Stimulated activated CD8-positive, alpha-beta memory T cell treated with anti-CD3 and anti-CD28 coated beads, Interleukin-4, amount 100 ng/mL, for 48 hours (primary cell): ENCODE data around the gene CYP27A1.

Source experiments
- DNase-seq: peaks from one replicate; pipeline ENCODE4 v3.0.0-alpha.2; 2020

The CYP27A1 gene

DNA sequence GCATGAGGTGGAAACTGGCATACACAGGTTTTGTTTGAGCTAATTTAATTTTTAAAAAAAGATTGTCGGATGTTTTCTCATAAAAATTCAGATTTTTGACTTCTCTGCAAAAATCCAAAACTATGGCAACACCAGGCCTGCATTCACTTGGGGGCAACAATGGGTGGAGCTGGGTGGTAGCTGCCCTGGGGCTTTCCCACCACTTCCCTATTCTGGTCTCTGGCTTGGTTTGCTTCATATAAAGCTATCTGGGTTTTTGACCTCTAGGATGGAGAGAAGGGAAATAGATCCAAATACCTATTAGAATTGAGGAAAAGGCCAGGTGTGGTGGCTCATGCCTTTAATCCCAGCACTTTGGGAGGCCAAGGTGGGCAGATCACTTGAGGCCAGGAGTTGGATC, 5.5 kb upstream of the CYP27A1 start:
- no peak for DNase-seq

DNA sequence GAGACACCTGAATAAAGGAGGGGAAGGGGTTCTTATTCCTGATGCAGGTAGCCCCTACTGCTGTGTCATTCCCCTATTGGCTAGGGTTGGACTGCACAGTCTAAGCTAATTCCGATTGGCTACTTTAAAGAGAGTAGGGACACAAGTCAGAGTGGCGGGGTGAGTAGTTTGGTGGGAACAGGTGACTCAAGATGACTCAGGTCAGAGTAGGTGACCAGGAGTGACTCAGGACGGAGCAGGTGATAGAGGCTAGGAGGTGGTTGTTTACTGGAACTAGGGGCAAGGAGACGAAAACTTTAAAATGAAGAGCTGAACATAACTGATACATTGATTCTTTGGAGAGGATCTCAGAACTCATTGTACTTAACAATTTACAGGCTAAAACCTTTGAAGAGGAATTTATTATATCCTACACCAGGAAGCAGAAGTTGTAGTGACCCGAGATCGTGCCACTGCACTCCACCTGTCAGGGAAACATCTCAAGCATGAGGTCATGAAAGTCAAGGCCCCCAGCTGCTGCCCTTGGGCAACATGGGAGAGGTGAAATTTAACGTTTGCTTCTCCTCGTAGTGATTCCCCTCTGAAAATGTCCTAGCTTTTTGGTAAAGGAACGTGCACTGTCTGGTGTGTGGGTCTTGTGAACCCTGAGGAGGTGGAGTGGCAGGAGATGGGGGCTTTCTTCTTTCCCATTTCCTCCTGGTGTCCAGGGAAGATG, 4.5 kb upstream of the CYP27A1 start:
- DNase-seq = no peak

DNA sequence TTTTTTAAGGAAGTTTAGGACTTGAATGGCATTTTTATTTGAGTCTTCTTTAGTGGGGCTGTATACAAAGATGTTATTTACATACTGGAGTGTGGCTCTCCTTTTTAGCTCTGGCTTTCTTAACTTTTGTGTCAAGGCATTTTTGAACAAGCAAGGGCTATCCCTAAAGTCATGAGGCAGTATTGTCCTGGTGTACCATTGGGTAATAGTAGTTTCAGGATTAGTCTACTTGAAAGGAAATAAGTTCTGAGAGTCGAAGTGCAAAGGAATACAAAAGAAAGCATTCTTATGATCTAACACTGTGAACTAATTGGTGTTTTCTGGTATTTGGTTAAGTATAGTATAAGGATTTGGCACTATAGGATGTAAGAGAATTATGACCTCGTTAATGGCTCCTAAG, 1.9 kb upstream of the CYP27A1 start:
- DNase-seq = no peak

DNA sequence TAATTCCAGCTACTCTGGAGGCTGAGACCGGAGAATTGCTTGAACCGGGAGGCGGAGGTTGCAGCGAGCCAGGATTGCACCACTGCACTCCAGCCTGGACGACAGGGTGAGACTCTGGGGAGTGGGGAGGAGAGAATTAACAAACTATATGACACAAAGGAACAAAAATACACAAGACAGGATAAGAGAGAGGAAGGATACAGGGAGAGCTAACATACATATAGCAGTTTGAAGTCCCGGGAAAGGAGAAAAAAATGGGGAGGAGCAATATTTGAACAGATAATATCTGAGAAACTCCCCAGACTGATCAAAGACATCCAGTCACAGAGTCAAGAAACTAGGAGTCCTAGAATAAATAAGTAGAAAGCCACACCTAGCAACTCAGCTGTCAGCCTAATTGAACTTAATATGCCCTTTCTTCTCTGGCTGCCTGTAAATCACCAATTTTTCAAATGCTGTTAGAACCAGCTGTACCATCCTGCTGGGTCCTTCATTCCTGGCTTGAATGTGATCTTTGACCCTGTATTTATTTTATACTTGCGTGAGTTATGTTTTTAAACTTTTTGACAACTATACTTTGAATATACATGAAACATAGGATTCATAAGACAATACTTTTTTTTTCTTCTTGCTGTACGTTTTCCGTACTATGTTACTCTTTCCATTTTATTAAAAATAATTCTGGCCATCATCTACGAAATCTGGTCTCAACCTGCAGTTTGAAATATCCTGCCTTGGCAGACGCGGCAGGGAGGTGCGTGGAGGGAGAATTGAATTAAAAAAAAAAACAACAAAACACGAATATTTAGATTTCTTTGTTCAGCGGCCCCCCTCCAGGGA, 876 bp upstream of the CYP27A1 start:
- no peak for DNase-seq

DNA sequence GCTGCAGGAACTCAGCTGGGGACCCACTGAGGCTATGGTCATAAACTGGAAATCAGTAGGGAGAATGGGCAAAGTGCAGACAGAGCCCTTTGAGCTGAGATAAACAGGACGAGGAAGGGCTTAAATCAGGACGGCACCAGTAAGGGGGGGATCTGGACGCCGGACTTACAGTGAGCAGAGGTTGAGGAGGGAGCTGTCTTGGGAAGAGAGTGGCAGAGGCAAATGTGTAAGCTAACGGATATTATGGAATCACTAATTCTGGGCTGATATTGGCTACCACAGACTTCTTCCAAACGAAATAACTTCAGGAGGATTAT, 539 bp downstream of the CYP27A1 start:
- DNase-seq = no peak

DNA sequence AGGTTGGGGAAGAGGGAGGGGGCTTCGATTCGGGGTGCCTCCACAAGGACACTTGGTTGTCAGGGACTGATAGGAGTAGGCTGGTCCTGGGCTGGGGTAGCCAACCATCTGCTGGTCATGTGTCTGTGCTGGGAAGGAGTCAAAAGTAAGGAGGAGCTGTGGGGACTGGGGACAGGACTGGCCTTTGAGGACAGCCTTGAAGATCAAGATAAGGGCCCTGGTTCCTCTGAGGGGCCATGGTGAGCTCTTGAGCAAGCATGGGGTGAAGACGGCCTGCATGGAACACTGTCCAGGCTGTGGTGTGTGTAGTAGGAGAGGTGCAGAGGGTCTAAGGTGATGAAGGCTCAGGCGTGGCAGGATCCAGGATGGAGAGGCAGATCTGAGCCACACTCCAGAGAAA, 1.7 kb downstream of the CYP27A1 start:
- no peak for DNase-seq

DNA sequence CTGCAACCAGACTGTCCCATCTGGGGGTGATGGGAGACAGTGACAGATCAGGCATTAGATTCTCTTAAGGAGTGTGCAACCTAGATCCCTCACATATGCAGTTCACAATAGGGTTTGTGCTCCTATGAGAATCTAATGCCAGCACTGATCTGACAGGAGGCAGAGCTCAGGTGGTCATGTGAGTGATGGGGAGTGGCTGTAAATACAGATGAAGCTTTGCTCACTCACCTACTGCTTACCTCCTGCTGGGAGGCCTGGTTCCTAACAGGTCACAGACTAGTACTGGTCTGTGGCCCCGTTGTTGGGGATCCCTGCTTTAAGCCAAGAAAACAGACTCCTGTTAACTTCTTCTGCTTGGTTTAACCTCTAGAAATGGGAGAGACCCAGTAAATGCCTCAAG, 3.2 kb downstream of the CYP27A1 start:
- no peak for DNase-seq

DNA sequence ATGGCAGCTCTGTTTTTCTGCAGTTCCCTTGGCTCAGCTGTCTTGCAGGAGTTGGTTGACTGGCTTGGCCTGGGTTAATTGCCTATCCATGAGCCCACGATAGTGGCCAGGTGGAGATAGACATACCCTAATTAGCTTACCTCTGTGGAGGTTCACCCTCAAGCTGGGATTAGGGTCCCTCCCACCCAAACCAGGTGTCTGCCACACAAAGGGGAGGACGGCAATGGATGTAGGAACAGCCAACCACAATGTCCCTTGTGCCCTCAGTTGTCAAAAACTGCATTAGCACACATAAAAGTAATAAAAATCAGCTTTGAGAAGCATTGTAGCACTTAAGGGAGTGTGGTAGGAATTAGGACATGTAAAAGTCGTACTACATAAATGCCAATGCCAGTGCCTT, 4.2 kb downstream of the CYP27A1 start:
- no peak for DNase-seq

DNA sequence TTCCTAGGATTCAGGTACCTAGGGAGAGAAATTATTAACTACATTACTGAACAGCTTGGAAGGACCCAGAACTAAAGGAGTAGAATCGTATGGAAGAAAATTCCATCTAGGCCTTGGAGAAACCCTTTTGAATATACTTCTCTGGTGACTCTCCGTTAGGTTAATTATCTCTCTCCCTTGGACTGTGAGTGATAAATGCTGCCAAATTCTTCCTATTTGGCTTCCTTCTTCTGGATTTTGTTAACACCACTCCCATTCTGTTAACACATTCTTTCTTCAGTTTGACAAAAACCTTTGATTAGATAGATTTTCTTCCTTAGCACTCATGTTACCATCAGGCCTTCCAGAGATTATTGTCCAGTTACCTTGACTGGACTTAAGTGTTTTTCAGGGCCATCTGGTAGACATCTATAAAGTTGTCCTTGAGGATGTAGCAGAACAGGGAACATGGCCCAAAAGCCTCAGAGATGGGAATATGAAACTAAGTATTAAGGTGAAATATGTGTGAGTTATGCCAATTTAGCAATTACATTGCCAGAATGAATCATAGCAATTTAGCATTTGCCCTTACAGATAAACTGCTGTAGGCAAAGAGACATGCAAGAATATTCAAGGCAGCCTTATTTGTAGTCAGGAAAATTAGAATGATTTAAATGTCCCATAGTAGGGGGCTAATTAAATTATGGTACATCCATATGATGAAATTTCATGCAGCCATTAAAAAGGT, 6.7 kb downstream of the CYP27A1 start:
- no peak for DNase-seq

DNA sequence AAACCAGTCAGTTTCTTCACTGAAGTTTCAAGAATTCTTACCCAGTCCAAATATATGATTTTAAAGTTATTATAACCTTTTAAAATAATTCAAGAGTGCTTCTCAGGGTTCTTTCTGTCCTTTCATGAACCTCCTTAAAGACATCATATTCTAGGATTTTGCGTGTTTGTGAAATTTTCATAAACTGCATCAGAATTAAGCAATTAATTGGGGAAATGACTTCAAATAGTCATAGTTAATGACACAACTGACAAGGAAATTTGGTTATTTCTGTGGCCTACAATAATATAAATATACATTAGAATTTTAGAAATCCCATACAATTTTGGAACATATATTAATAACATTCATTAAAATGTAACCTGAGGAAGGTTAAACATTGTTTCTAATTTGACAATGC, 10.5 kb downstream of the CYP27A1 start:
- no peak for DNase-seq

DNA sequence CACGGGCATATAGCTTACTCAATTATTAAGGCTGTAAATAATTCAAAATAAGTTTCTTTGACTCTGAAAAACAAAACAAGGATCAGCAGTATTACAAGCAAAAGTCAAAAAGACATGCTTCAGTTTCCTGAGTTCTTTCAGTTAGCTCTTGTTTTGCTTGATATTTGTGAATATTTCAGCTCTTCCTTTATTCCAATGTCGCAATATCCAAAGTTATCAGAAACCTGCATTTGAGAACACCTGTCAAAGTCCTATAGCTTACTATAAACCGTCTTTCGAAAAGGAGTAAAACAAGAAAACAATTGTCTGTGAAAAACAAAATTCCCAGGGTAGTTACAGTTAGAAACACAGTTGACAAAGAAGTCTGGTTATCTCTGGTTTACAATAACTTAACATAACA, 14.7 kb downstream of the CYP27A1 start:
- DNase-seq = no peak

DNA sequence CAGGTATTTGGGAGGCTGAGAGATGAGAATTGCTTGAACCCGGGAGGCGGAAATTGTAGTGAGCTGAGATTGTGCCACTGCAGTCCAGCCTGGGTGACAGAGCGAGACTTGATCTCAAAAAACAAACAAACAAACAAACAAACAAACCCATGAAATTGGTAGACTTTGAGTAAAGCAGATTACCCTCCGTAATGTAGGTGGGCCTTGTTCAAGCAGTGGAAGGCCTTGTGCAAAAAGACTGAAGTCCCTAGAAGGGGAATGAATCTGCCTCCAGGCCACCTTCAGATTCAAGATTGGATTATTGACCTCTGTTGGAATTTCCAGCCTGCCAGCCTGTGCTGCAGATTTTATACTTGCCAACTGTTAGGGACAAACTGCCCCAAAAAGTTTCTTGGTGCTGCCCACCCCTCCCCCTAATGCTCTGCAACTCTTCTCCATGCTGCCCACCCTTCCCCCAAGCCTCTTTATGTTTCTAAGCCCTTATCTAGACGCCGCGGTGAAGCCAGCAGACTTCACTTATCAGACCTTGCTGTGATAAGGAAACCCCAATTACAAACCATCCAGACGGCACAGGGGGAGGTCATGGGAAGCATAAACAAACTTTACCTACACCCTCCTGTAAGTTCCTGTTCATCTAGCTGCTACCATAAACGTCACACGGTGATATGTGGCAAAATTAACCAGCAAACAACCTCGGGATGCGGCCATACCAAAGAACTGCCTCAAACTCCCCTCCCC, 17.0 kb downstream of the CYP27A1 start:
- no peak for DNase-seq

DNA sequence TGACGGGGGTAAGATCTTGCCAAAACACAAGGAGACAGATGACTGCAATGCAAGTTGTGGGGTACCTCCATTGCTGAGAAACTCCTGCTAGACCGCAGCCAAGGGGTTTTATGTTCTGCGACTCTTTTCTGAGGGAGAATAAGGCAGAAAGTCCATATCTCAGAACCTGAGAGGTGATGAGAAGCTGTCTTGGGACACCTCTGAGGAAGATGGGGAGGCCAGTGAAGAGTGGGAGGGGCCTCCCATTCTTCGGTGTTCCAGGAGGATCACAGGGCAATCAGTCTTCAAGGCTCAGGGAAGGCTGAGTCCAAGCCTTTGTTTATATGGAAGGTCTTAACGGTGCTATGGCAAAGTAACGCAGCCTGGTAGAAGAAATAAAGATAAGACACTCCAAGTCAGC, 18.0 kb downstream of the CYP27A1 start:
- no peak for DNase-seq

DNA sequence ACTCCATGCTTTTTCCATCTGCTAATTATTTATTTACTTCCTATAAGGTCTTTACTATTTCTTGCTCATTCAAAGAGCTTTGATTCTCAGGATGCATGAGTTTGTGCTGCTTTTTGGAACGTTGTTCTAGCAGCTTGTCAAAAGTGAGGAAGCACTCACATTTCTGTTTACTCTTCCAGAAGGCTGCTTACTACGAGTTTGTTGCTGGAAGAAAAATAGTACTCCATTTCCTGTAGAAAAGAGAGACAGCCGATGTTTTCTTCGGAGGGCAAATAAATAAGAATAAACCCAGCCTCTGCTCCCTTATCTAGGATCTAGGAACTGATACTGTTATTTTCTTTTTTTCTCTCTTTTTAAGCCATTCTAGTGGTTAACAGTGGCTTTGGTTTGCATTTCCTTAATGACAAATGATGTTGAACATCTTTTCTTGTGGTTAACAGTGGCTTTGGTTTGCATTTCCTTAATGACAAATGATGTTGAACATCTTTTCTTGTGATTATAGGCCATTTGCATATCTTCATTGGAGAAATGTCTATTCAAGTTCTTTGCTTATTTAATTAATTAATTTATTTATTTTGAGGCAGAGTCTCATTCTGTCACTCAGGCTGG, 20.5 kb downstream of the CYP27A1 start:
- no peak for DNase-seq

DNA sequence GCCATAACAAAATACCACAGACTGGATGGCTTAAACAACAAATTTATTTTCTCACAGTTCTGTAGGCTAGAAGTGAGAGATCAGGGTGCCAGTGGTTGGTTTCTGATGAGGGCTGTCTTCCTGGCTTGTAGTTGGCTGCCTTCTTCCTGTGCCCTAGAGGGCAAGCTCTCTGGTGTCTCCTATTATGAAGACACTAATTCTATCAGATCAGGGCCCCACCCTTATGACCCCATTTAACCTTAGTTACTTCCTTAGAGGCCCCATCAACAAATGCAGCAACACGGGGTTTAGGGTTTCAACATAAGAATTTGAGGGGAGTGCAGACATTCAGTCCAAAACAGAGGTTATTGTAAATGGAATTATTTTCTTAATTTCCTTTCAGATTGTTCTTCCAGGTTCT, 22.9 kb downstream of the CYP27A1 start:
- no peak for DNase-seq

DNA sequence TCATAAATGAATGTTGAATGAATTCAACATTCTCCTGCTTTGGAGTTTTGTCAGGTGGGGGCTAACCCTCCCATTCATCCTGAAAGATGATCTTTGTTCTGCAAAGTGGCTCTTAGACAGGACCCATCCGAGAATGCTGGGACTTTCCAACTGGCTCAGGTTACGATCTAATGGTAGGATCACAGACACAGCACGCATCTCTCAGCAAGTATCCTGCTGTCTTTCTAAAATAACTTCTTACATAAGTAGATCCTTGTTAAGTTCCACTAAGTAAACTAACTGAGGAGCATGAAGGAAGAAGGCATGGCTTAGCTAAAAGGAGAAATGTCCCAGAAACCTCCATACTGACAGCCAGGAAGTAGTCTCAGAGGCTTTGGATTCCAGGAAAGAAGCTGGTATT, 23.7 kb downstream of the CYP27A1 start:
- DNase-seq = no peak

DNA sequence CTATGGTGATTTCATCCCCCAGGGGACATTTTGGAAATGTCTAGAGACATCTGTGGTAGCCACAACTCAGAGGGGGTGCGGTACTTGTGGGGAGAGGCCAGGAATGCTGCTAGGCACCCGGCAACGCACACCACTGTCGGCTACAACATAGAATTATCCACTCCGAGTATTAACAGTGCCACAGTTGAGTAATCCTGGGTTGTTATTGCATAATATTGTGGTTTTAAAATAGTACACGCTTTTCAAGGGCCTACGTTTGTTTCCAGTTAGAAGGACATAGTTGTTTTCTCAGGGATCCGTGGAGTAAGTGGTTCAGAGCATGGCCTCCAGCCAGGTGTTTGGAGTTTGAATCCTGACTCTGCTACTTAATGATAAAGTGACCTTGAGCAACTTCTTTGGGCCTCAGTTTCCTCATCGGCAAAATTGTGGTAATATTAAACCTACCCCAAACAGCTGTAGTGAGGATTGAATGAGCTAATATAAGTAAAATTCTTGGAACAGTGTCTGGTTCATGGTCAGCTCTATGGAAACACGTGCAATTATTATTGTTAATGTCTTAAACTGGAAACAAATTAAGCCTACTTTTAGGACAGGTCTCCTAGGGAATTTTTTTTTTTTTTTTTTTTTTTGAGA, 24.5 kb downstream of the CYP27A1 start:
- no peak for DNase-seq

DNA sequence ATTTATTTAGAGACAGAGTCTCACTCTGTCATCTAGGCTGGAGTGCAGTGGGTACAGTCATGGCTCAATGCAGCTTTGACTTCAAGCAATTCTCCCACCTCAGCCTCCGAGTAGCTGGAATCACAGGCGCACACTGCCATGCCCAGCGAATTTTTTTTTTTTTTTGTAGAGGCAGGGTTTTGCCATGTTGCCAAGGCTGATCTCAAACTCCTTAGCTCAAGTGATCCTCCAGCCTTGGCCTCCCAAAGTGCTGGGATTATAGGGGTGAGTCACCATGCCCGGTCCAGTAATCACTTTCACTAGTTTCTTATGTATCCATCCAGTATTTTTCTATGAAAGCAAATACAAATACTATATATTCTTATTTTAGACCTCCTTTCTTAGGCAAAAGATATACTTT, 25.7 kb downstream of the CYP27A1 start:
- DNase-seq = no peak

DNA sequence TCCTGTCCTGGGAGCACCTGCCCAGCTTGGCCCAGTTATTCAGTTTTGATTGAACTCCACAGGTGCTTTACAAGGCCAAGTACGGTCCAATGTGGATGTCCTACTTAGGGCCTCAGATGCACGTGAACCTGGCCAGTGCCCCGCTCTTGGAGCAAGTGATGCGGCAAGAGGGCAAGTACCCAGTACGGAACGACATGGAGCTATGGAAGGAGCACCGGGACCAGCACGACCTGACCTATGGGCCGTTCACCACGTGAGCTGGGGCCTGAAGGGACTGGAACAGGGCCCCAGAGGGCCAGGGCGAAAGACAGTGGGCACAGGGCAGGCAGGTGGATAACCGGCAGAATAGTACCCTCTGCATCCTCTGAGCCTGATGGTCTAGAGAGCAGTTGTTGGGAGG, 27.6 kb downstream of the CYP27A1 start:
- no peak for DNase-seq

DNA sequence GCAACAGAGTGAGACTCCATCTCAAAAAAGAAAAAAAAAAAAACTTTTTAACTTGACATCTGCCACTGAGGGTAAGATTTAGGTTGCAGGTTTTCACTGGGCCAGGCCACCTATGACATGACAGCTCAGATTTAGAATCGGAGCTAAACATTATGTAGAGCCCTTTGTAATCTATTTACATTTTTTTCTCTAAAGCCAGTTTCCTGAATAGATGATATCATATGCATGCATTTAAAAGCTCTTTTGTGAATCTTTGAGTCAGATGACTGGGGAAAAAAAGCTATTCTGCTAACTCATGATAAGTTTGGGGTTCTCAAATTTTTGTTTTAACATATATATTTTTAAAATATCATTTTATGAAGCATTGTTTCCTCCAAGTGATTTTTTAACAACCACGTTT, 28.3 kb downstream of the CYP27A1 start:
- DNase-seq = no peak

DNA sequence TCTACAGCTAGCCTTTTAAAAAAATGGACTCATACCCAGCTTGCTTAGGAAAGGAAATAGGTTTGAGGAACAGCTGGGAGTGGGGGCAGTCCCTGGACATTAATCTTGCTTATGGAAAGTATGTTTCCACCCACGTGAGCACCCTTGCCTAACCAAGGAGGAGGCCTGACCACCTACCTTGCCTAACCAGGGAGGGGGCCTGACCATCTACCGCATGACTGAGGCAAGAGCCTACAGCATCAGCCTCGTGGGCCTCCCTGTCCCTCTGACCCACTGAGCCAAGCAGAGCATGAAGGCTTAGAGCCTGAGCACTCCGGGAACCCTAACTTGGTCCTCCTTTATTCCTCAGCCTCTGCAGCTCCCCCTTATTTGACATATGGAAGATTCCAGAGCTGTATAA, 29.4 kb downstream of the CYP27A1 start:
- DNase-seq = no peak

DNA sequence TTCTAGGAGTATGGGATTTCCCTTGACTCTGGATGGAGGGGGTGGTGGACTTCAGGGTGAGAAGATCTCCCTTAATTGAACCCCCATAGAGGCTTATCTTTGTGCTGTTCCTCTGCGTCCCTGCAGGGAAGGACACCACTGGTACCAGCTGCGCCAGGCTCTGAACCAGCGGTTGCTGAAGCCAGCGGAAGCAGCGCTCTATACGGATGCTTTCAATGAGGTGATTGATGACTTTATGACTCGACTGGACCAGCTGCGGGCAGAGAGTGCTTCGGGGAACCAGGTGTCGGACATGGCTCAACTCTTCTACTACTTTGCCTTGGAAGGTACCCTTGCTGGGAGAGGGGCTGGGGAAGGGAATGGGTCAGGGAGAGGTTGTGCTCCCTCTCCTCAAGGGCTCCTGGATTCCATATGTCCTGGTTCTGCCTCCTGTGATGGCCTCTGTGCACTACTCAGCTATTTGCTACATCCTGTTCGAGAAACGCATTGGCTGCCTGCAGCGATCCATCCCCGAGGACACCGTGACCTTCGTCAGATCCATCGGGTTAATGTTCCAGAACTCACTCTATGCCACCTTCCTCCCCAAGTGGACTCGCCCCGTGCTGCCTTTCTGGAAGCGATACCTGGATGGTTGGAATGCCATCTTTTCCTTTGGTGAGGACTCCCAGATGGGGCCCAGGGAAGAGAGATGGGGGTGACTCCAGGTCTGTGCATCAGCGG, 30.3 kb downstream of the CYP27A1 start:
- no peak for DNase-seq
